HL-60 (cell line): ENCODE measurements around the gene PAK5.

Source experiments
- DNase-seq, 2 experiments: peaks; one replicate each; pipeline ENCODE4 v3.0.0-alpha.2; 2010 to 2020; ENCODE audit warnings: low read depth in 1 of 2, low spot score in 1 of 2
- H3K27ac ChIP-seq: fragments of 250-450 bp; sonication (Bioruptor Pico); replicated peaks from 2 replicates; pipeline ENCODE4 v1.5.1; 2020; ENCODE audit warnings: mild to moderate bottlenecking, moderate library complexity
- H3K27me3 ChIP-seq: fragments of 250-450 bp; sonication (Bioruptor Pico); 2 replicates; pipeline ENCODE4 v1.5.1; 2021; ENCODE audit warnings: mild to moderate bottlenecking, moderate library complexity; ENCODE audit not compliant: insufficient read depth, poor library complexity, severe bottlenecking
- H3K4me3 ChIP-seq: replicated peaks from 2 replicates; pipeline ENCODE4 v1.5.1; 2011; ENCODE audit warnings: mild to moderate bottlenecking, control low read depth, low read length; ENCODE audit not compliant: insufficient read depth
- CTCF ChIP-seq: IDR thresholded peaks from one replicate; pipeline ENCODE4 v1.5.1; 2011; ENCODE audit warnings: low read length, control low read depth, inconsistent platforms; ENCODE audit not compliant: insufficient read depth
- GABPA ChIP-seq: IDR thresholded peaks from 2 replicates; pipeline ENCODE4 v1.6.1; 2012; ENCODE audit warnings: low read depth
- POLR2AphosphoS5 ChIP-seq: IDR thresholded peaks from 2 replicates; pipeline ENCODE4 v1.6.1; 2012; ENCODE audit warnings: low read depth
- REST ChIP-seq: IDR thresholded peaks from 2 replicates; pipeline ENCODE4 v1.6.1; 2012; ENCODE audit warnings: low read depth; ENCODE audit not compliant: insufficient replicate concordance
- SPI1 ChIP-seq: IDR thresholded peaks from 2 replicates; pipeline ENCODE4 v1.6.1; 2012; ENCODE audit warnings: low read depth, mild to moderate bottlenecking, borderline replicate concordance
- long read RNA-seq: library from polyadenylated mRNA; unstranded; transcript quantifications from one replicate; pipeline ENCODE4 v2.0.0, GENCODE V29; 2020

Gene PAK5
- long read RNA-seq, partial matches to known transcripts = 0 of 1 reads
- long read RNA-seq, other reads (novel, unspliced or antisense) = 1 of 1 reads

DNA sequence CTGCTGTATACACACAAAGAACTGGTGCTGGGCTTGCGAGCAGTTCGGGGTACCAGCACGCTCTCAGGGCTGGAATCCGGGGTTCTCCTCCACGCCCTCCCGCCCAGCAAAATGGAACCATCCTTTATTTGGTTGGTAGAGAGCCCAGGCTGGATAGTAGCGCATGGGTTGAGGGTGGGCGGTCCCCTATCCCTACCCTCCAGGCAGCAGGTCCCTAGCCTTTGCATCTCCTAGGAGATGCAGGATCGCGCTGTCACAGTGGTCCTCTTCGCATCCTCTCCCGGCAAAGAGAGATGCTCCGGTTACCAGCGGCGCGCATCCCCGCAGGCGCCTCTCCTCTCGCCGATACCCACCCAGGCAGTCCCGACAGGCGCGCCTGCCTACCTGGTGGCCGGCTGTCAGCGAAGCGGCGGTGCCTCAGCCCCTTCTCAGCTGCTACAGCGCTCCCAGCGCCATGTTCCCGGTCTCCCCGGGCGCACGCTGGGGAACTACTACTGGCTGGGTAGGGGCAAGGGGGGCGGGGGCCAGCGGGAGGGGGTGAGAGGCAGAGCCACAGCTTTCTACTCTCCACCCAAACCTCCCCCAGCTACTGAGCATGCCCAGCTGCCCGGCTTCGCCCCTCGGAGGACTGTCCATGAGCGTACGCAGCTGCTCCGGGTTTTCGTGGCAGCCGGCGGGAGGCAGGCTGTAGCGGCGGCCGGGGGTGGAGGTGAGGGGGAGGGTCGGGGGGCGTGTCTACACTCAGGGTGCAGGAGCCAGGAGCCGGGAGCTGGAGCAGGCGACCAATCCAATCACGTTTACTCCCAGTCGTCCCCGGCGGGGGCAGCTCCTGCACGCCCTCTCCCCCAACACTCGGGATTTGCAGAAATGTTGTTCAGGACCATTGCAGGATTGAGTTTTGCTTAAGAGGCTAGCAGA lies at the start of gene PAK5:
Gene PAK5 (minus strand): TSS at position 699 of the 918 bp plus-strand sequence. CDS start 194,748 bp downstream, outside the sequence.
- H3K4me3 ChIP-seq = no peak within 1 kb of the TSS
- no peak for DNase-seq
- no peak within 1 kb of the TSS for H3K27ac ChIP-seq
- TF ChIP-seq POLR2AphosphoS5 (no peak), SPI1 (no peak), GABPA (no peak), CTCF (no peak), REST (no peak)
- peaks cover 5% of the 10 kb centered on the region for H3K27me3 ChIP-seq

GRCh38 chr20:9887706-9888105 lies 48.8 kb upstream of the PAK5 start:
- no peak for TF ChIP-seq GABPA
- no peak for TF ChIP-seq CTCF
- no peak for TF ChIP-seq POLR2AphosphoS5
- no peak for TF ChIP-seq REST
- no peak for TF ChIP-seq SPI1
- Histone ChIP-seq H3K27ac (no peak overlapping the region), H3K4me3 (no peak overlapping the region), H3K27me3 (no peaks in the 10 kb centered on the region)
- no peak for DNase-seq

DNA sequence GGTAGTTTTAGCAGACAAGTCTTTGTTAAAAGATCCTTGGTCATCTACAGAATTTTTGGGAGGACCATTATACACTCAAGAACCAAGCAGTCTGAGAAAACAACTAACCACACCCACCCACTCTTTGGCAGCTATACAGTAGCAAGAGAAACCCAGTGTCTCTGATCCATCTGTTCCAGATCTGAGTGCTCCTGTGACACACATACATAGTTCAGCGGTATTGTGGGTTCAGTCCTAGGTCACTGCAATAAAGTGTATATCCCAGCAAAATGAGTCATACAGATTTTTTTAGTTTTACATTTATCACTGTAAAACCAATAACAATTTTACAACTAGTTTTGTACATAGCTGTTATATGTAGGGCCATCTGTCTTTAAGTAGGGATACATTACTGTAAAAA lies 47.4 kb upstream of the PAK5 start:
- DNase-seq = no peak
- TF ChIP-seq POLR2AphosphoS5 (no peak), SPI1 (no peak), CTCF (no peak), GABPA (no peak), REST (no peak)
- Histone ChIP-seq H3K4me3 (no peak overlapping the region), H3K27me3 (no peaks in the 10 kb centered on the region), H3K27ac (no peak overlapping the region)
